HG02759 (cell line): ENCODE data around the gene TESK2.
A peak's percentile ranks its signal among the peaks of the same experiment; 100 is the strongest.
"Not testable (repeated sequence)": the region's sequence is repeated elsewhere in the genome, so short reads cannot be mapped to it uniquely, and the experiment has no call there.

Experiments used
- ATAC-seq: cut with Tn5 transposase; IDR thresholded peaks from one replicate; pipeline ENCODE4 v1.9.1; 2021; ENCODE audit warnings: mild to moderate bottlenecking, moderate library complexity; ENCODE audit not compliant: unreplicated experiment

TESK2 gene

DNA sequence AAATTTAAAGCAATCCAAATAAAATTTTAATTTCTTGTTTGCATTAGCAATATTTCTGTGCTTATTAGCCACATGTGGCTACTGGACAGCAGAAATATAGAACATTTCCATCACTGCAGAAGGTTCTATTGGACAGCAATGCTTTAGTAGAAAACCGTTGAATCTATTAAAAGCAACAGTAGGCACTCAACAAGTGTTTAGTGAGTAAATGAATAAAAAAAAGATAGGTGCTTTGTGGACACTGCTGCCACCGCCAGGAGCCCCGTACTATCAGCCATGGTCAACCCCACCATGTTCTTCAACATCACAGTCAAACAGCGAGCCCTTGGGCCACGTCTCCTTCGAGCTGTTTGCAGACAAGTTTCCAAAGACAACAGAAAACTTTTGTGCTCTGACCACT lies 76.2 kb downstream of the TESK2 start:
- no peak for ATAC-seq

- no peak for ATAC-seq
These were observed 78.1 kb downstream of the TESK2 start for GRCh38 chr1:45412899-45413298.

DNA sequence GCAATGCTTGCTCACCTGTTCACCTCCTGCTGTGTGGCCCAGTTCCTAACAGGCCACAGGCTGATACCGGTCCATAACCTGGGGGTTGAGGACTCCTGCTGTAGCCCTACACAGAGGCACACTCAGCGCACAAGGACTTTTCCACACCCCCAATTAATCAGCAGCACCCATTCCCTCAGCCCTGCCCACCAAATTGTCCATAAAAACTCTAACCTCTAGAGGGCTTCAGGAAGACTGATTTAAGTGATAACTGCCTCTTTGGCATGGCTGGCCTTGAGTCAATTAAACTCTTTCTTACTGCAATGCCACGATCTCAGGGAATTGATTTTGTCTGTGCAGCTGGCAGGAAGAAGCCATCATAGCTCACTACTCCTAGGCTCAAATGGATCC lies 79.5 kb downstream of the TESK2 start:
- ATAC-seq, result no peak

- no peak for ATAC-seq
These were observed 80.0 kb downstream of the TESK2 start for GRCh38 chr1:45410850-45411509.

- ATAC-seq, result no peak
These were observed 81.7 kb downstream of the TESK2 start for GRCh38 chr1:45409276-45409675.

- ATAC-seq, result no peak
These were observed 83.2 kb downstream of the TESK2 start for GRCh38 chr1:45407629-45408287.

GRCh38 chr1:45405636-45406035 lies 85.3 kb downstream of the TESK2 start:
- no peak for ATAC-seq

GRCh38 chr1:45403718-45404117 lies 87.2 kb downstream of the TESK2 start:
- ATAC-seq, result no peak

DNA sequence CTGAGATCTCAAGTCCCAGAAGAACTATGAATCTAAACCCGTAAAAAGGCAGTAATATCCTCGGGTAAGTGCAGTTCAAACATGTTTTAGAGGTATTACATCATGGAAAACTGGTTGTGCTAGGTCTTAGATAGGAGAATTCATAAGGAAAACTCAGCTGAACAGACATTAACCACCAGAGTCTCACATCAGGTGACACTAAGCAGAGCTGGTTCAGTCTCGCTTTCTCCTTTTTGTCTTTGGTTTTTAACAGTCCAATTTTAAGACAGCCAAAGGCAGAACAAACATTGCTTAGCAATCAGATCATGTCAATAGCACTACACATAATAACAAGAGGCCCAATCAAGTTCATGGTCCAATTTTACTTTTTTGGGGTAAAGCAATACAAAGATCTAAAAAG lies 87.7 kb downstream of the TESK2 start:
- no peak for ATAC-seq

DNA sequence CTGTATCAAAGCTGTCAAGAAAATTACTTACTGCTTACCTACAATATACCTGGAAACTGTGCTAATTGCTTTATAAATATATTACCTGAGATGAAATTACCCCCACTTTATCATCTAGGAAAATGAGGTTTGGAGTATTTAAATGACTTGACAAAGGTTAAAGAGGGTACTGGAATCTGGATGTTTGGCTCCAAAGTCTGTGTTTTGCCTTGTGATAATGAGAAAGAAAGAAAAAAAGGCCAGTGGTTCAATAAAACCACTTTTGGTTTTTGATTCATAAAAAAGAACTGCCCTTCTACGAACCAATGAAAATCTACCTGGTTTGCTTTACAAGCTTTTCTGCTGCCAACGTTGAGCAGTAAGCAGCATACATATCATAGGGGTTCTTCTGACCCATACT lies 89.4 kb downstream of the TESK2 start:
- ATAC-seq, result no peak

DNA sequence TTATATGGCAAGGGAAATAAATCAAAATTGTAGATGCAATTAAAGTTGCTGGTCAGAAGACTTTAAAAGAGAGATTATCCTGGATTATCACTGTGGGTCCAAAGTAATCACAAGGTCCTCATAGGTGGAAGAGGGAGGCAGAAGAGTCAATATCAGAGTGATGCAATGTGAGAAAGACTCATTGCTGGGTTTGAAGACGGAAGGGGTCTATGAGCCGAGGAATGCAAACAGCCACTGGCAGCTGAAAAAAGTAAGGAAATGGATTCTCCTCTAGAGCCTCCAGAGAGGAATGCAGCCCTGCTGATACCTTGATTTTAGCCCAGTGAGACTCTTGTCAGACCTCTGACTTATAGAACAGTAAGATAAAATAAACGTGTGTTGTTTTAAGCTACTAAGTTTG lies 90.9 kb downstream of the TESK2 start:
- ATAC-seq, result no peak

DNA sequence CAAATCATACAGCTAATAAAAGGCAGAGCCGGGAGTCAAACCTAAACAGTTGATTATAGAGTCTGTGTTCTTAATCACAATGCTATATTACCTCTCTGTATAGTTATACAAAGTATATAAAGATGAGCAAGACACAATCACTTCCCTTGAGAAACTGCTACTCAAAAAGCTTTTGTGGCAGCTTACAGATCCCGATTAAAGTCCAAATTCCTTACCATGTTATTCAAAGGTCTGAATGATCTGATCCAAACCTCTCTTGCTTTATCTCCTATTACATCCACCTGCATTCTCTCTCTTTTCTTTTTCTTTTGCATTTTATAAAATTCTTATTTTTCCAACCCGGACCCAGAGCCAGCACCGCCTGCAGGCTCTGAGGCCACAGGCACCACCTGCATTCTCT lies 93.7 kb downstream of the TESK2 start:
- ATAC-seq, result no peak

DNA sequence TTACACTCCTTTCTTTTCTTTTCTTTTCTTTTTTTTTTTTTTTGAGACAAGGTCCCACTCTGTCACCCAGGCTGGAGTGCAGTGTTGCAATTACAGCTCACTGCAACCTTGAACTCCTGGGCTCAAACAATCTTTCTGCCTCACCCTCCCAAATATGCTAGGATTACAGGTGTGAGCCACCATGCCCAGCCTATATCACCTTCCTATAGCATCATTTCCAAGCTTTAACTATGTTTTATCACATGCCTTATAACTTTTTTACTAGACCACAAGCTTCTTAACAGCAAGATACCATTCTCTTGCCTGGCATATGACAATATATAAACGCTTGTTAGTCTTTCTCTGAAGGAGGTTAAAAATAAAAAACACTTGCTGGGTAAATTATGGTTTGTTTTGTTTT lies 95.4 kb downstream of the TESK2 start:
- ATAC-seq, result no peak

DNA sequence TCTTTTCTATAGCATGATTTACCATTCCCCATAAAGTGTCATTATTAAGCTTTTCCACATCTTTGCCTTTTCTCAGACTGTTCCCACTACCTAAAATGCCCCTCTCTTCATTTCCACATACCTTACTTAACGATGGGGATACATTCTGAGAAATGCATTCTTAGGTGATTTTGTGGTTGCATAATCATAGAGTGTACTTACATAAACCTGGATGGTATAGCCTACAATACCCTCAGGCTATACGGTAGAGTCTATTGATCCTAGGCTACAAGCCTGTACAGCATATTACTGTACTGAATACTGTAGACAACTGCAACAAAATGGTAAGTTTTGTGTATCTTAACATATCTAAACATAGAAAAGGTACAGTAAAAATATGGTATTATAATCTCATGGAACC lies 95.9 kb downstream of the TESK2 start:
- ATAC-seq, result no peak

DNA sequence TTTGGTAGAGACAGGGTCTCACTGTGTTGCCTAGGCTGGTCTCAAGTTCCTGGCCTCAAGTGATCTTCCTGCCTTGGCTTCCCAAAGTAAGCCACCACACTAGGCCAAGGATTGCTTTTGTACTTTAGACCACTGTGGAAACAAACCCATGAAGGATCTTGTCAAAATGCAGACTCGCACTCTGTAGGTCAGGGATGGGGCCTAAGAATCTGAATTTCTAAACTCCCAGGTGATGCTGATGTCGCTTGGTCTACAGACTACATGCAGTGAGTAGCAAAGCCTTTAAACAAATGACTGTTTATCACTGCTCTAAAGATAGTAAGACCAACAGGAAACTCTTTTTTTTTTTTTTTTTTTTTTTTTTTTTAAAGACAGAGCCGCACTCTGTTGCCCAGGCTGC lies 96.6 kb downstream of the TESK2 start:
- peak; percentile 76 for ATAC-seq

DNA sequence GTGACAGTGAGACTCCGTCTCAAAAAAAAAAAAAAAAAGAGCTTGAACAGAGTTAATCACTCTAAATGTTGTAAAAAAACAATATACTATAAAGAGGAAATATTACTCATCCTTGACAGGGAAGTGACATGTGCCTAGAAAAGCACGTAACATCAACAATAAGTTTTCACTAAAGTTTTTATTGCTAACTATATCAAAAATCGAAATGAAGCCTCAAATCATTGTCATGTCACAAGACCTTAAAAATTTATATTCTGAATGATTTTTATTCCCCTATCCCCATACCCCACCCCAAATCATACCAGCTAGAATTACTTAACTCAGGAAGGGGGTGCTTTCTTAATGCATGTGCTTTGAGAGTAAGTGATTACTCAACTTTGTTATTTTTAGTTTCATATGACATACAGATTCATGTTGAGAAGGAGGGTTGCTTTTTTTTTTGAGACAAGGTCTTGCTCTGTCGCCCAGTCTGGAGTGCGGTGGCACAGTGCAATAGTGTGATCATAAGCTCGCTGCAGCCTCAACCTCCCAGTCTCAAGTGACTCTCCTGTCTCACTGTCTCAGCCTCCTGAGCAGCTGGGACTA lies 97.2 kb downstream of the TESK2 start:
- ATAC-seq, result peak; percentile 86

DNA sequence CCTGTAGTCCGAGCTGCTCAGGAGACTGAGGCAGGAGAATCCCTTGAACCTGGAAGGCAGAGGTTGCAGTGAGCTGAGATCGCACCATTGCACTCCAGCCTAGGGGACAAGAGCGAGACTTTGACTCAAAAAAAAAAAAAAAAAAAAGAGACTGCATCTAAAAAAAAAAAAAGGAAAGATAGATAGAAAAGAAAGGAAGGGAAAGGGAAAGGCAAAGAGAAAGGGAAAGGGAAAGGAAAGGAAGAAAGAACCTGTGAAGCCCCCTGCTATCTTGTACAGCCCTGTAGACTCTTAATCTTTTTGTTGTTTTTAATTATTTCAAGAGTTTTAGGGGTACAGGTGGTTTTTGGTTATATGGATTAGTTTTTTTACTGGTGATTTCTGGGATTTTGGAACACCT lies 104.7 kb downstream of the TESK2 start:
- no peak for ATAC-seq

DNA sequence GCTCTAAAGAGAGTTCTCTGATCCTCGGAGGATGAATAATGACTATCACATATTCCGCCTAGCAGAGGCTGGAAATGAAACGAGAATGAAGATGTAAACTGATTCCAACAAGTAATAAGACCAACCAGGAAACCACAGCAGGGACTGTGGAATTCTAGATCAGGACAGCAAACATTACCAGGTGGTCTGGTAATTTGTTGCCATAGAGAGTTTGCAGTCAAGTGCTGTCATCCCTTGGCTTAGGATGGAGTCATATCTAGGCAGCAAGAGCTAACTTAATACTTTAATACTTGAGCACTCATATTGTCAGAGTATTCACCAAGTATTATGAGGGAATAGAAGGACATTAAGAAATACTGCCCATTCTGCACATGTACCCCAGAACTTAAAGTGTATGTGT lies 105.7 kb downstream of the TESK2 start:
- no peak for ATAC-seq

- not testable (repeated sequence) for ATAC-seq
These were observed 106.8 kb downstream of the TESK2 start for GRCh38 chr1:45384213-45384612.

DNA sequence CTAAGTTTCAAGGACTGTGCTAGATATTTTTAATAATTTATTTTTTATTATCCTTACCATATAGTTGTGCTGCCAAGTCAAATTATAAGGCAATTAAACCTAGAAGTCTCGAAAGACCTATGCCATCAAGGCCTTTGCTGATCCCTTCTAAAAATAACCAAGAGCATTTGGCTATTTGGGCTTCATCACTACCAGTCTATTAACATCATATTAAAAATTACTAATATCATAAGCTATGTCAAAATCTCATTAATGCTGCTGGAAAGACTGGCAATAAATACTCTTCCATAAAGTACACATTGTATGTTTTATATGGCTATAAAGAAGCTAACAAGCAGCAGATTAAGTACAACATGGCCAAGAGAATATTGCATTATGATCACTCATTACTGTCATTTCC lies 107.8 kb downstream of the TESK2 start:
- ATAC-seq, result no peak

DNA sequence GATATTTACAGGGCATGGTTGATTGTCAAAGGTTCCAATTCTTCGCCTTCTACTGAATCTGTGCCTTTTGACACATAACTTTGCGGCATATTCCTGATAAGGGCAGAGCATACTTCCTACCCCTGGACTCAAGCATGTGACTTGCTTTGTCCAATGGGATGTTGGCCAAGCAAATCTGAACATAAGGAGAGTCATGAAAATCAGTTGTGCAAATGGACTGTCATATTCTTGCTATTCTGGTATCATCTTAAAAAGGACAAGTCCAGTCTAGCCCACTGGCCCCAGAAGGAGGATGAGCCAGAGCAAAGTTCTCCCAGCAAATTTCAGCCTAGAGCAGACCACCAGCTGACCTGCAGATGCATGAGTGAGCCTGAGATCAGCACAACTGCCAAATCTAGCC lies 109.7 kb downstream of the TESK2 start:
- no peak for ATAC-seq

DNA sequence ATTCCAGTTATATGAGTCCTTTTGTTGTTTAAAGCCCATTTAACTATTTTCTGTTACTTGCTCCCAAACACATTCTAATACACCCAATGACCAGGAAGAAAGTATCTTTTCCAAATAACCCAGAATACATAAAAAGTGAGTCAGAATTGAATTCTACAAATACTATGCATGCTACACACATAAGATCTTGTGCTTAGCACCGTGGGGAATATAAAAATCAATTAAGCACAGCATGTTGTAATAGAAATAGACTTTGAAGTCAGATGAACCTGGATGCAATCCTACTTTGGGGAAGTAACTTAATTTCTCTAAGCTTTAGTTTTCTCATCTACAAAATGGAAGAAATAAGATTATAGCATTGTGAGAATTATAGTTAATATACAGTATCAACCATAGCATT lies 110.2 kb downstream of the TESK2 start:
- ATAC-seq, result no peak

DNA sequence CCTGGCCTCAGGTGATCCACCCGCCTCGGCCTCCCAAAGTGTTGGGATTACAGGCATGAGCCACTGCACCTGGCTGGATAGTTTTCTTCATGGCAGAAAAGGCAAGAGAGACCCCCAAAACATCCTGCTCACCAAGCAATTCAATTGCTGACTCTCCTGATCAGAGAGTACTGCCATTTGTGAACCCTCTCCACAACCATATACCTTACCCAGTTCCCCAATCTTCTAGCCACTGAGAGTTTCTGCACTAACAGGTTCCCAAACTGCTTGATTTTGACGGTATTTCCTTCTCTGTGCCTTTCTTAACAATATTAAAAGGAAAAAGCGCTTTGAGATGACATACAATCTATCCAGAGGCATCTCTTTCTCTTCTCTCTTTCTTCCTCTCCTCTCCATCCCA lies 110.8 kb downstream of the TESK2 start:
- ATAC-seq, result no peak
